Dermis blood vessel endothelial cell (primary cell): Measurements from ENCODE around the gene FYB1. TPM values are rescaled to one million over a fixed set of nuclear protein-coding genes. Genes with fewer than 3 reads are reported as not detected.

Experiments used
- DNase-seq: peaks from one replicate; pipeline ENCODE4 v3.0.0; 2010
- total RNA-seq: library from RNA; depleted of rRNA; stranded (reverse); fragments of >200 nt; gene quantifications from 2 replicates; pipeline ENCODE4 v1.2.3, GENCODE V29; 2014

The FYB1 gene
- total RNA-seq, 1 donor from 2014 or later, result not detected

- no peak for DNase-seq
Observed at GRCh38 chr5:39116344-39117170, 102.8 kb downstream of the FYB1 start.

DNA sequence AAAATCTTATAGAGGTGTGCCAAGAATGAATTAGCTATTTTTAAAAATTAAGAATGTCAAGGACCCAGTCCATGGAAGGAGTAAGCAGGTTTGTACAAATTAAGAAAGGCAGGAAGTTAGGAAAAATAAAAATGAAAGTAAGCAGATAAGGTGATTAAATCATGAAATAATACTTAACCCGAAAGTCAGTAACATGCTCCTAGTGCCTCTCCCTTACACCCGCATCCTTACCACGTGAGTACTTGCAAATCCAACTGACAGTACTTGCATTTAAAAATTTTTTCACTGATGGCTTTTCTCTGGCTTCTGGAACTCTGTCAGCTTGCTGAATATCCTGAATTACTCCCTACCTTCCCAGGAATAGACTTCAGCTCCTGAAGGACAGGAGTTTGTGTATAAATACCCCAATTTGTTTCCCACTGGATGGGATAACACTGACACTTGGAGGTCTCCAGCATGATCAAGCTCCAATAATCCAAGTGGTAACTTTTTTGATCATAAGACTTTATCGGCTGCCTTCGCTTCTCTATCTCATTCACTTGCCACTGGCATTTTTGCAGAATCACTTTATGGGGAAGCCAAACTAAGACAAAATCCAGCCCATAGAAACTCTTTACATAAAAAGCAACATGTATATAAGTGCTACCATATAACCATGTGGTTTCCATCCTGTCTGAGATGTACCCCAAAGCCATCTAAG, 103.6 kb downstream of the FYB1 start:
- no peak for DNase-seq

DNA sequence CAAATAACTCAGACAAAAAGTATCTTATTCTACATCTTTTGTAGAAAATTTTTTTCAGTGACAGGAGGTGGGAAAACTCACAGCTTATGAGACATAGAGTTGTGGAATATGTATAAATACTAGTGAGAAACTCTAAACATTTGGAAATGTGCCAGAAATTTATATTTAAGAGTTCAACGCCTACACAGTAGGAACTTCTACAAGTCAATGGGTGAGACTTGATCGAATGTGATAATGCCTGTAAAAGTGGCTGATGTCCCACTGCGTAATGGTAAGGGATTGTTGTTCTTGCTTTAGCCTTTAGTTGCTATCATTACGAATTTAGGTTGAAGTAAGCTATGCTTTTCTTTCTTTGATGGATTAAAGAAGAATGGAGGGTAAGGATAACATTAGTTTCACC, 105.2 kb downstream of the FYB1 start:
- DNase-seq, result no peak

DNA sequence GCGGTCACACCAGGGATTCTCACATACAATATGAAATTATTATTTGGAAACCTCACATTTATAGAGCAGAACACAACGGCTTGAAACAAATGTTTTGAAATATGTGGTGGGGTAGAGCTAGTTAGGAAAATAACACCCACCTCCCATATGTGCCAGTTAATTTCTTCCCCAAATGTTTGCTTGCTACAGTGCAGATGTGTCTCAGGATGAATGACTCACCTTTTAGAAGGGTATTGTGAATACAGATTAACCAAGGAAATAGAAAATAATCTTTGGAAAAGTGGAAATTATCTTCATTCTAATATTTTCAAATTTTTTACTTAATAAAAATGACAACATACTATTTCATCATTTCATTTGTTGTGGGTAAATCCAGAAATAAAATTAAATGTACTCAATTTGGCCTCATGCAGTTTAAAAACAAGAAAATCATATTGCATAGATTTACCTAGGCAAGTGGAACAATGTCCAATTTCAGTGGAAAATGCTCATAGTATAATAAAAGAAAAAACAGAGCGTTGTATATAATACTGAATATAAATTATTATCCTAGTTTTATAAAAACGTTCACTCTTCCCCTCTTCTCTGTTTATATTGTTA, 105.9 kb downstream of the FYB1 start:
- peak; percentile 54 for DNase-seq

DNA sequence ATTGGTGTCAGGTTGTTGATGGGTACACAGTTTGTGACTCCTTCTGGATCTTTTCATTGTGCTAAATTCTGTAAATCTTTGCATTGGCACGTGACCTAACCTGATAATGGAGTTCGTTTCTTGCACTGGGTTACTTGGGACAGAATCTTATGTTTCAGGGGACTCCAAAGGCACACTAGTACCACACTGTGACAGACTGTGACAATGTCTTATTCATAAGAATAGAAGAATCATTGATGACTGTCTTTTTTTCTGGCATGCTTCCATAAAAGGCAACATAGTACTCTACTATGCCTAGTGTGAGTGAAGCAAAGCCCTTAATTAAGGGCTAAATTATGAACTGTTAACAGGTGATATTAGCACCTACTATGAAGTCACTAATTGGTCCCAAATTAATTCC, 109.8 kb downstream of the FYB1 start:
- DNase-seq, result no peak

DNA sequence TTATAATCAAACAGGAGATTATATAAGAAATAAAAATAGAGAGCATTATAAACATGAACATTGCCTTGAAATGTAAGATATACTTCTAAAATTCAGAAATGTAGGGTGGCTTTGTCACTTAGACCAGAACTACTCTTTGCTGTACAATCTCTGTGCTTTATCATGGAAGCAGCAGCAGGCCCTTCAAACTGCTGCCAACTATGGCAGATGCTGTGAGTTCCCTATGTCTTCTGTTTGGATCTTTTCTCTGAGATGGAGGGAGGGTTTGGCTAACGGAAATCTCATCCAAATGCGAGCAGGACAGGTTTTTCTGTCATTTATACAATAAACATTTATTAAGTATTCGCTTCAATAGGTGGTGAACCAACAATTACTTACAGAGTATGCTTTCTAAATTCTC, 110.4 kb downstream of the FYB1 start:
- DNase-seq, result no peak

- no peak for DNase-seq
Observed at GRCh38 chr5:39107350-39107749, 112.0 kb downstream of the FYB1 start.

DNA sequence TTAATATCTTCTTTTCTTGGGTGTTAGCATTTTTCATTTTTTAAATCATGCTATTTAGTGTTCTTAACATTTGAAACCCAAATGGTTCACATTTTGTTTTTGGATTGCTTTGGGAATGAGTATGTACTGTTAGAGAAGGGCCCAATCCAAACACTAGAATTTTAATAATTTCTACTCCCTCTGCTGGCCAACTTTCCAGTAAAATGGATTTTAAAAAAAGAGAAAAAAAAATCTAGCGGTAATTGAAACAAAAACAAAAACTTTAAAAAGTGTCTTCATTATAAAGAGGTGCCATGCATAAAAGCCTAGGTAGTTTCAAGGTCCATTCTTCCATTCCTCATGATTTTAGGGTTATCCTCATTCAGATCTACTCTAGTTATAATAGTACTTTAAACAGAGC, 113.0 kb downstream of the FYB1 start:
- no peak for DNase-seq

DNA sequence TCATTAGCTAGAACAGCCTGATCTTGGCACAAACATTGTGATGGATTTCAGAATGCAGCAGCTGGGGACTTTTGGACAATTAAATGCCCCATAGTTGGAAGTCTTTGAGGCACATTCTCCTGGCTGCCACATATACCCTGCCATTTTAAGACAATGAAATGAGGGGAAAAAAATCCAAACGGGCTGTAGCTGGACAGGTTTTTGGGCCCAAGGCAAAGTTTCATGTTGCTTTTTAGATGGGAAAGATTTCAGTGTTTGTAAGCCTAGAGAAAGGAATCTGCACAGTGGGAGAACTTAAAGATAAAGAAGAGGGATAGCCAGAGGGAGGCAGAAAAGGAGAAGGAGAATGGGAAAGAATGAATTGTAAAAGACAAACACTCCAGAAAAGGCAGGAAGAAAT, 115.1 kb downstream of the FYB1 start:
- DNase-seq, result no peak

DNA sequence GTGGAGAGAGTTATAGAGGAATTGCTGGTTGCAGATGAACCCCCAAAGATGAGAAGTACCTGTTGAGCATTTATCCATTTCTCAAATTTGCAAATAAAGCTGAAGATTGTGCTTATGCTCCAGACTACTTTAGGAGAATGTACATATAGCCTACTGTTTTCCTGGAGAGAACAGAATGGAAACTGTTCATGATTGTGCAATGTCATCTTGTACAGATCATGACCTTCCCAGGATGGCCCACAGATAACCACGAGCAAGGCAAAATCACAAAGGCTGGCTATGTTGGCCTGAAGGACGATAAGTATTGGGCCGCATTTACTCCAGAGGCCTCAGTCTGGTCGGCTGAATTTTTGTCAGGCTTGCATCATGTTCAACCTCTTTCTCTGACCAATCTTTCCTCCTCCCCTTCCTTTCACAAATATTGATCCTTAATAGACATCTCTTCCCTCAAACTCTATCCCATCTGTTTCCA, 116.6 kb downstream of the FYB1 start:
- no peak for DNase-seq

DNA sequence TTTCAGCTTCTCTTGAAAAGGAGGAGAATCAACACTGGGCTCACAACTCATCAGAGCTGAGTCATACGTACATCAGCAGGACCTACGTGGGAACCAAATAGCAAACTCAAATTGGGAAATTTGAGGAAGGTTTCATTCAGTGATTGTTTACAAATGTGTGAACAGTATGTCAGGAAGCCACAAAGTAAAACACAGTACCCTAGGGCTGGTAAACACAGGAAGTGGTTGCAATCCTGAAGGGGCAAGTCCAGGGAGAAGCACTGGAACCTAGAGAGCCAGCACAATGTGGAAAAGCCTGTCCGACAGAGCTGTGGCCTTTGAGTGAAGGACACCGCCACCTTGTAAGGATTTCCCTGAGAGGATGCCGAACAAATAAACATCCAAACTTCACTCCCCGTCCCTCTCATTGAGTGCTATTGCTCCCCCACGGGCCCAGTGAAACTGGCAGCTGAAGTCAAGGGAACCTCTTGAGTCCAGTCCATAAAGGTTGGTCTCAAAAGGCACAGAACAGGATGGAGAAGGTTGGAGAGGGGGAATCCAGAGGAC, 118.4 kb downstream of the FYB1 start:
- DNase-seq, result peak; percentile 70

DNA sequence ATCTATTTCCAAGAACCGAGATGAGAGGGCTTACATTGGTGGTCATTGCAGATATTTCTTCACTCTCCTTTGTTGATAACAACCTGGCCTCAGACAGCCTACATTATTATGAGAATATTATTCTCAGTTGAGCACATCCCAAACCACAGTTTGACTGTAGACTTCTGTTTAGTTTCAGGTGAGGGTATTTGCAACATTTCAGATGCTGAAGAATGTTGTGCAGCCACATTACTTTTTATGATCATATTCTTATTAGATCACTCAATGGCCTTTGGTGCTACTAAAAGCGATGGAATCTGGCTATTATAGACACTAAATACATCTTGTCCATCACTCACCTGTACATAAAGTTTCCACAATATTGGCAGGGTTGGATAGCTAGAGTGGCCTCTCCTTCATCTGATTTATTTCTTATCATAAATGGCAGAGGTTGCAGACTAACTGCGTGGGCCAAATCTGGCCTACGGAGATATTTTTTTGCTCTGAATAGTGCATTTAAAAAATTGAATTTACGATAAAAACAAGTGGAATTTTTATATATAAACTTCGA, 119.0 kb downstream of the FYB1 start:
- no peak for DNase-seq

DNA sequence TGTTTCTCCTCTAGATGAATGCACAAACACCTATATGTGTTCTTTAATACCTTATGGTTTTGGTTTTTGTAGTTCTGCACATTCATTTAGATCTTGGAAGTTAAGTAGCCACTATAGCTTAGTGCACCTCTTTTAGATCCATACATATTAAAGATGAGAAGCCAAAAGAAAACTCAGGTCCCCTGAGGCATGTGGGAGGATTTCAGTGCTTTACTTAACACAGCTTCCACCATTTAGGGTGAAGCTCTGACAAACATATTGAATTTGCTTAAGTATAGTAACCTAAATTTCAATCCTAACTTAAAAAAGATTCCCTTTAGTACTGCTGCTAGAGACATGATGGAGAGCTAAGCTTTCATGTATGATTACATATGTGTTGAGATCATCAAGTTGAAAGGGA, 119.5 kb downstream of the FYB1 start:
- DNase-seq, result no peak

GRCh38 chr5:39093352-39093751, 126.0 kb downstream of the FYB1 start:
- no peak for DNase-seq

DNA sequence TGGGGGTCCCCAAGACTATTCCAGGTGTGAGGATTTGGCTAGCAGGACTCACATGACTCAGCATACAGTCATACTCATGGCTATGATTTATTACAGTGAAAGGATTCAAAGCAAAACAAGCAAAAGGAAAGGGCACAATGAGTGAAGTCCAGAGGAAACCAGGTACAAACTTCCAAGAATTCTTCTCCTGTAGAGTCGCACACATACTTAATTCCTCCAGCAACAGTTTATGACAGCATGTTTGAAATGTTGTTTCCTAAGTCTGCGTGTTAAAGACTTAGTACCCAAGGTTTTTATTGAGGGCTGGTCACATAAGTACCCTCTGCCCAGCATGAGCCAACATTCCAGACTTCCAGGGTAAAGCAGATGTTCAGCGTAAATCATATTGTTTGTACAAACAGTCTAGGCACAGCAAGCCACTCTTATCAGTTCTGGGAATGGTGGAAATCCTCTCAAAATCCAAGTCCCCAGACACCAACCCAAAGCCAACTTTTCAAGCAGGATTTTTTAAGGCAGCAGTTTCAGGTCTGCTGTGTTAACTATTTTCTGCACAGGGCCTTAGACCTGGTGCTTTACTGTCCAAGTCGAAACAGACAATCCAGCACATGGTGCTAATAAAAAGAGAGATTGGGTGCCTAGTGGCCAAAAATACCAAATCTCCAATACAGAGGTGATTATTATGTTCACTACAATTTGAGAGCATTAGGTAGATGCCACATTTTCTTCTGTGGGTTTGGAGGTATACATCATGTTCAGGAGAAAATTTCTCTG, 126.6 kb downstream of the FYB1 start:
- peak; percentile 67 for DNase-seq

GRCh38 chr5:39091940-39092580, 127.3 kb downstream of the FYB1 start:
- no peak for DNase-seq

DNA sequence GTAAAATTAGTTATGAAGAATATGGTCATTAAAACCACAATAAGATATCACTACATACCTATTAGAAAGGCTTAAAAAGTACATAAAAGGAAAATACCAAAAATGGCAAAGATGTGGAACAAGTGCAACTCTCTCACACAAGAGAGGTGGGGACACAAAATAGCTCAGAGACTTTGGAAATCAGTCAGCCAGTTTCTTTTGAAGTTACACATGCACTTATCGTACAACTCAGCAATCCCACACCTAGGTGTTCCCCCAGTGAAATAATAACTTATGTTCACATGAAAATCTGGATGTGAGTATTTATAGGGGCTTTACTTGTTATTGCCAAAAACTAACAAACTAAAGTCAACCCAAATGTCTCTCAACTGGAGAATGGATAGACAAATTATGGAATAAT, 135.4 kb downstream of the FYB1 start:
- DNase-seq, result no peak

- no peak for DNase-seq
Observed at GRCh38 chr5:39082995-39083394, 136.4 kb downstream of the FYB1 start.

DNA sequence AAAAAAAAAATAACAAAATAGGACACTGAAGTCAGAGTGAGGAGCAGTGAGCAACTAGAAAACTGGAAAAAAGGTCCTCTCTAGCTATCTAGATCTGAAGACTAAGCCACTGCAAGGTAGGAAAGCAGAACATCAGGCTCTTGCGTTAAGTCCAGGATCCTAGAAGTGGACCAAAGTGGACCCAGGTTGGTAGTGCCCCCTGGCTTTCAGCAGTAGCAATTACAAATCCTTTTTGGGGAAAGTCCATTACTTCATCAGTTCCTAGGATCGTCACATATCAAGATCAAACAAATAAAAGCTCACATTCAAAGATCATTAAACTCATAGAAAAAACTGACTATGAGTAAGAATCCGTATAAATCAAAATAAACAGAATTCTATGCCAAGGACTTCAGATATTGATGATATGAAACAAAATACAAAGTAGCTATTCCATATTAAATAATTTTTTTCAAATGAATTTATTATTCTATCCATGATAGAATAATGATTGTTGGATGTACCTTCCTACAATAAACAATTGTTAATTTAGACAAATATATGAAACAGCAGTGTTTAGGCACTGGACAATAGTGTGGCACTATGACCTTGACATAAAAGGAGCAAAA, 138.7 kb downstream of the FYB1 start:
- peak; percentile 80 for DNase-seq

GRCh38 chr5:39080168-39080567, 139.2 kb downstream of the FYB1 start:
- DNase-seq, result peak; percentile 39

- DNase-seq, result no peak
Observed at GRCh38 chr5:39079147-39079546, 140.2 kb downstream of the FYB1 start.
